Kidney epithelial cell (primary cell): Measurements from ENCODE around the gene COIL. TPM values are rescaled to one million over a fixed set of nuclear protein-coding genes. Genes with fewer than 3 reads are reported as not detected.

Experiments
- DNase-seq: peaks from one replicate; pipeline ENCODE4 v3.0.0-alpha.2; 2010; ENCODE audit warnings: low read depth
- H3K27me3 ChIP-seq: 2 replicates; pipeline ENCODE4 v1.6.0; 2011; ENCODE audit warnings: low read length; ENCODE audit not compliant: control insufficient read depth, insufficient read depth
- H3K36me3 ChIP-seq: 2 replicates; pipeline ENCODE4 v1.5.1; 2011; ENCODE audit warnings: low read length; ENCODE audit not compliant: control insufficient read depth, insufficient read depth
- H3K4me3 ChIP-seq: 2 replicates; pipeline ENCODE4 v1.5.1; 2011; ENCODE audit warnings: low read depth, mild to moderate bottlenecking, control low read depth, low read length
- total RNA-seq: library from RNA; depleted of rRNA; stranded (reverse); fragments of >200 nt; gene quantifications from 2 replicates; pipeline ENCODE4 v1.2.3, GENCODE V29; 2015
- TF ChIP-seq, protein P1 (sequence below): IDR thresholded peaks from 2 replicates; pipeline ENCODE4 v1.5.1; 2011; ENCODE audit warnings: mild to moderate bottlenecking, moderate library complexity, low read length, control low read depth, inconsistent platforms; ENCODE audit not compliant: insufficient read depth, poor library complexity, severe bottlenecking

Gene COIL
- total RNA-seq, 1 donor from 2014 or later, result 19.3 TPM

DNA sequence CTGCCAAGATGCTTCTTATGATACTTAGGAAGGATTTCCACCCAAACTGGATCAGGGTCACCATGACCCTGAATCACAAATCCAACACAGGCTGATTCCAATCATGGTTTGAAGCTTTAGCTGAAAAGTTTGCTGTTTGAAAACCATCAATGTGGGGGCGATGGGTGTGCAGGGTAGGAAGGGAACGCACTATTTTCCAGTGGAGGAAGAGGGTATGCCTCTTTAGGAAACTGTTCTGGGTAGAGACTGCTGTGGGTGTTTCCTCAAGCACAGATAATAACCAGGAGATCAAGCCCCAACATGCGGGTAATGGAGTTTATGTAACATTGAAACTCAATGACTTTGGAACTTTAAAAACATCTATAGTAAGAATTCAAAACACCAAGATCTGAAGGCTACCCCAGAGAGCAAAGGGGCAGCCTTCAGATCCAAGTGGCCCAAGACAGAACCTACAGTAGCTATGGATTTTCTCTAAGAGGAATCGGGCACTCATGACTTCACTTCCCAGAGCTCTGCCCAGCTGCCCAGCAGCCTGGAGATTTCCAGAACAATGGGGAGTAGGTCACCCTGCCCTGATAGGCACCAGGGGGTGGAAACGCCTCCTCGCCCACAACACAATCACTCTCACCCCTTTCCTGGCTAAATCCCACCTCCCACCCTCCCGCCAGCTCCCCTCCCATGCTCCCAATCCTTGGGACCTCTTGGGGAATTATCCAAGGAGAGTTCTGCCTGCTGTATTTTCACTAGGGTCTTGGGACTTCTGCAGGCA, 69.8 kb downstream of the COIL start:
- TF ChIP-seq, protein P1, sequence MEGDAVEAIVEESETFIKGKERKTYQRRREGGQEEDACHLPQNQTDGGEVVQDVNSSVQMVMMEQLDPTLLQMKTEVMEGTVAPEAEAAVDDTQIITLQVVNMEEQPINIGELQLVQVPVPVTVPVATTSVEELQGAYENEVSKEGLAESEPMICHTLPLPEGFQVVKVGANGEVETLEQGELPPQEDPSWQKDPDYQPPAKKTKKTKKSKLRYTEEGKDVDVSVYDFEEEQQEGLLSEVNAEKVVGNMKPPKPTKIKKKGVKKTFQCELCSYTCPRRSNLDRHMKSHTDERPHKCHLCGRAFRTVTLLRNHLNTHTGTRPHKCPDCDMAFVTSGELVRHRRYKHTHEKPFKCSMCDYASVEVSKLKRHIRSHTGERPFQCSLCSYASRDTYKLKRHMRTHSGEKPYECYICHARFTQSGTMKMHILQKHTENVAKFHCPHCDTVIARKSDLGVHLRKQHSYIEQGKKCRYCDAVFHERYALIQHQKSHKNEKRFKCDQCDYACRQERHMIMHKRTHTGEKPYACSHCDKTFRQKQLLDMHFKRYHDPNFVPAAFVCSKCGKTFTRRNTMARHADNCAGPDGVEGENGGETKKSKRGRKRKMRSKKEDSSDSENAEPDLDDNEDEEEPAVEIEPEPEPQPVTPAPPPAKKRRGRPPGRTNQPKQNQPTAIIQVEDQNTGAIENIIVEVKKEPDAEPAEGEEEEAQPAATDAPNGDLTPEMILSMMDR, result no peak
- Histone ChIP-seq H3K4me3 (no peak overlapping the region), H3K36me3 (peaks cover 1% of the 10 kb centered on the region), H3K27me3 (no peaks in the 10 kb centered on the region)
- no peak for DNase-seq

DNA sequence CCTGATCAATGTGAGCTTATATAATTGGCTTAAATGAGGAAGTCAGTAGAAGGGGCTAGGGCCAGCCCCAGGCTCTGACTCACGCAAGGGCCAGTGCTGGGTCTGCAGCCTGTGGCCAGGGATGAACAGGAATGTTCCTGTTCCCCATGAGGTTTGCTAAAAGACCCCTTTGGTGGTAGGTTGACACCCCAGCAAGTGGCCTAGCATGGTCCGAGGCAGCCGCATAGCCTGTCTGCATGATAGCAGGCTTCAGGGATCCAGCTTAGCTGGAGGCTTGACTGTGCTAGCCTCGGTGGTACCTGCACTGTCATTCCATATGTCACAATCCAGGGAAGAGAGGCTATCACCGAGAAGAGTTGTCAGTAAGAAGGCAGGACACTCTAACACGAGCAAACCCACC, 70.5 kb downstream of the COIL start:
- TF ChIP-seq, protein P1, result no peak
- peaks cover 1% of the 10 kb centered on the region for H3K36me3 ChIP-seq
- no peaks in the 10 kb centered on the region for H3K27me3 ChIP-seq
- no peak overlapping the region for H3K4me3 ChIP-seq
- no peak for DNase-seq

Other genes starting within 250 kb of the COIL start
- 0.34 and 0.50 TPM in 2 replicates for gene C17orf67, start 127.1 kb downstream of the COIL start, total RNA-seq
- gene DGKE, start 126.9 kb downstream of the COIL start, total RNA-seq, result 7.0 and 8.1 TPM in 2 replicates
- gene TRIM25, start 47.0 kb downstream of the COIL start, total RNA-seq, result 97.1 and 115 TPM in 2 replicates
- gene SCPEP1, start 17.1 kb upstream of the COIL start, total RNA-seq, result 23.7 and 24.8 TPM in 2 replicates
- gene AKAP1, start 124.2 kb upstream of the COIL start, total RNA-seq, result 28.6 and 32.6 TPM in 2 replicates